NCI-H2107 (cell line): ENCODE data around the gene RSPH6A.

ENCODE experiments used
- DNase-seq: peaks from one replicate; lab custom pipeline; 2025; lab: John Stamatoyannopoulos, UW

Gene RSPH6A

DNA sequence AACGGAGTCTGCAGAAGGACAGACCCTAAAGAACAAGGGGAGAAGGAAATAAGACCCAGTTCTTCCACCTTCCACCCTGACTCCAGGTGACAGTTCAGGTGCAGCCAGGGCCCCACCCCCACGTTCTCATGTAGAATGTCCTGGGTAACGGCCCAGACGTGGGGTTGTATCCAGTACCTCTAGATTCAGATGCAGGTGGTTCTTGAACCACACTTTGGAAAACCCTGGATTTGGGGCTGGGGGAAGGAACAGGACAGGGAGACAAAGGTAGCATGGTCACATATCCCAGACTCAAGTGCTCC lies 35.0 kb downstream of the RSPH6A start:
- DNase-seq = no peak

- DNase-seq = no peak
These were observed 35.6 kb downstream of the RSPH6A start for GRCh38 chr19:45779231-45780145.

DNA sequence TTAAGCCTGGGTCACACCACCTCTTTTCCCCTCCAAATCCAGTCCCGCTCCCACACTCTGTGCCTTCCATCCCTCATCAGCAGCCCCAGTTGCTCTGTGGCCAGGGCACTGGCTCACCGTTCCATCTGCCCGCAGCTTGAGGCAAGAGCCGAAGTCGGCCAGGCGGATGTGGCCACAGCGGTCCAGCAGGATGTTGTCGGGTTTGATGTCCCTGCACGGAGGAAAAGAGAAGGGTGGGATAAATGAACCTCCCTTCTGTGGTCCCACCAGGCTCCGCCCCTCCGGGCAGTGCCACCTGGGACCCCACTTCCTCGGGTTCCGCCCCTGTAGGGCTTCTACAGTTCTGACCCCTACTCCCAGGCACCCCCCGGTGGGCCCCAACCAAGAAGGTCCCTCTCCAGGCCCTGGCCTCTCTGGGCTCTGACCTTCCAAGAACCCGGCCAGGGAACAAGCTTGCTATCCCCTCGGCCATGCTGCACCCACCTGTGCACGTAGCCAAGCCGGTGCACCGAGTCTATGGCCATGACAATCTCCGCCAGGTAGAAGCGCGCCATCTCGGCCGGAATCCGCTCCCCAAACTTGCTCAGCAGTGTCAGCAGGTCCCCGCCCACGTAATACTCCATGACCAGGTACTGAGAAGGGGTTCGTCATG lies 37.0 kb downstream of the RSPH6A start:
- DNase-seq = no peak

- DNase-seq = no peak
These were observed 37.6 kb downstream of the RSPH6A start for GRCh38 chr19:45777395-45777961.

DNA sequence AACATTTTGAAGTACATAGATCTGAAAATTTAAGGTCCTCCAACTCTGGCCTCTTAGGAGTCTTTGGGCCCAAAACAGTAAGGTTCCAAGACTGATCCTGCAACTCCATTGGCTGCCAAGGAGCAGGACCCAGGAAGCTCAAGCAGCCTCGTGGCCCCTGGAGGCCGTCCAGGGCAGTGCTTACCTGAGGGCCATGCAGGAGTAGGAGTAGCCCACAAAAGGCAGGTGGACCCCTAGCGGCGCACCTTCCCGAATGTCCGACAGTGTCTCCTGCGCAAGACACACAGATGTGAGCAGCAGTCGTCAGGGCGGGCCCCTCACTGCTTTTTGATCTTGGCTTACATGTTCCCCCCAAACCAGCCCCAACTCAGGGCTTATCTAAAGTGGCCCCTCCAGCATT lies 40.3 kb downstream of the RSPH6A start:
- no peak for DNase-seq

- no peak for DNase-seq
These were observed 41.7 kb downstream of the RSPH6A start for GRCh38 chr19:45773384-45773783.

DNA sequence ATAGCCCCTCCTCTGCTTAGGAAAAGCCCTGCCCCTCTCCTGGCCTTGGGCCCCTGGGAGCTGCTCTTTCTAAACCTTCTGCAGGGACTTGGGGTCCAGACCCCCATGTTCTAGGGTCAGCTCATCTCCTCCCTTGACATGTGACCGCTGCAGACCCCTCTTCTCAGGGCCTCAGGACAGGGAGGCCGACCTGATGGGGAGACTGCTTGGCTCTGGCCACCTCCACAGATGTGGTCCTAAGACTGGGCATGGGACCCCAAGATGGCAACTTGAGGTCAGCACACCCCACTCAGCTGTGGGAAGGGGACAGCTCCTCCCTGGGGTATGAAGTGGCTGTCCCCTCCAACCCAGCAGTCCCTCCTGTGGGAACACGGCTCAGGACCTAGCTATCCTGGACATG lies 42.2 kb downstream of the RSPH6A start:
- no peak for DNase-seq

DNA sequence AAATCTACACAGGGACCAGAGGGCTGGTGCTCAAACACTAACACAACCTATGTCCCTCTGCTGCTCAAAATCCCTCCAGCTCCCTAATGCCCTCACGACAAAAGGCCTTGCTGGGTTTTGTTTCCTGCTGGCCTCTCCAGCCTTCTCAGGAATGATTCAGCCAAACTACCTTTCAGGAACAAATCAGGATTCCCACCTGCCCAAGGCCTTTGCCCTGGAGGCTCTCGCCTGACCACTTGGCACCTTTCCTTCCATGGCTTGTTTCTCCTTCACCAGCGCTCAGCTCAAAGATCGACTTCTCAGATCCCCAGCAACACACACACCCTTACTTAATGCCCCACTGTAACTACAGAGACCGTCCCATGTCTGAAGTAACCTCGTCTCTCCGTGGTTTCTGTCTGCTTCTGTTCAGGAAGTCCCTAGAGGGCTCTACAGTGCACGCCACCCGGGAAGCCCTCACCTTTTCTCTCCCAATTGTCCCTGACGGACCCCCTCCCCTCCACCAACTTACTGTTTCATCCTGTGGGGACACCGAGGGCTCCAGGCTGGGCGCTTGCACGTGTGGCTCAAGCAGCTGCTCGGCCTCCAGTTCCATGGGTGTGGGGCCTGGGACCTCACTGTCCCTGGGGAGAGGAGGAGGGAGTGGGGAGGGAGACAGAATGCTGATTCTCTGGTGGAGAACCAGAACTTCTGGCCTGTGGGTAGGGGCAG lies 42.8 kb downstream of the RSPH6A start:
- no peak for DNase-seq

DNA sequence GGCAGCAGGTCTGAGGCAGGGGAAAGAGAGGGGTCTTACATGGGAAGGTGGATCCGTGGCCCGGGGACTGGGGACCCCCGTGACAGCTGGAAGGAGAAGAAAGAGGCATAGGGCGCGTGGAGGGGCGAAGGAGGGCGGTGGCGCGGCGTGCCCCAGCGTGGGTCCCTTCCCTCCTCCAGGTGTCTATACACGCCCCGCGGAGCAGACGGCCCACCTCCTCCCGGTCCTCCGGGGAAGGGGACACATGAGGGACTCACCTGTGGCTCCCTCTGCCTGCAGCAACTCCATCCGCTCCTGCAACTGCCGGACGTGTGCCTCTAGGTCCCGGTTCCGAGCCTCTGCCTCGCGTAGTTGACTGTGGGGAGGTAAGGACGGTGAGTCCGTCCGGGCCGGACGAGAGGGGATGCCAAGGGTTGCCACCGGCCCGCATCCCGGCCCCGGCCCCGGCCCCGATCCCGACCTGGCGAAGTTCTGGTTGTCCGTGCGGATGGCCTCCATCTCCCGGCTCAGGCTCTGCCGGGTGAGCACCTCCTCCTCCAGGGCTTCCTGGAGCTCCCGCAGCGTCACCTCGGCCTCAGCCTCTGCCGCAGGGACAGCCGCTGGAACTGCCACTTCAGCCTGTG lies 43.7 kb downstream of the RSPH6A start:
- no peak for DNase-seq

DNA sequence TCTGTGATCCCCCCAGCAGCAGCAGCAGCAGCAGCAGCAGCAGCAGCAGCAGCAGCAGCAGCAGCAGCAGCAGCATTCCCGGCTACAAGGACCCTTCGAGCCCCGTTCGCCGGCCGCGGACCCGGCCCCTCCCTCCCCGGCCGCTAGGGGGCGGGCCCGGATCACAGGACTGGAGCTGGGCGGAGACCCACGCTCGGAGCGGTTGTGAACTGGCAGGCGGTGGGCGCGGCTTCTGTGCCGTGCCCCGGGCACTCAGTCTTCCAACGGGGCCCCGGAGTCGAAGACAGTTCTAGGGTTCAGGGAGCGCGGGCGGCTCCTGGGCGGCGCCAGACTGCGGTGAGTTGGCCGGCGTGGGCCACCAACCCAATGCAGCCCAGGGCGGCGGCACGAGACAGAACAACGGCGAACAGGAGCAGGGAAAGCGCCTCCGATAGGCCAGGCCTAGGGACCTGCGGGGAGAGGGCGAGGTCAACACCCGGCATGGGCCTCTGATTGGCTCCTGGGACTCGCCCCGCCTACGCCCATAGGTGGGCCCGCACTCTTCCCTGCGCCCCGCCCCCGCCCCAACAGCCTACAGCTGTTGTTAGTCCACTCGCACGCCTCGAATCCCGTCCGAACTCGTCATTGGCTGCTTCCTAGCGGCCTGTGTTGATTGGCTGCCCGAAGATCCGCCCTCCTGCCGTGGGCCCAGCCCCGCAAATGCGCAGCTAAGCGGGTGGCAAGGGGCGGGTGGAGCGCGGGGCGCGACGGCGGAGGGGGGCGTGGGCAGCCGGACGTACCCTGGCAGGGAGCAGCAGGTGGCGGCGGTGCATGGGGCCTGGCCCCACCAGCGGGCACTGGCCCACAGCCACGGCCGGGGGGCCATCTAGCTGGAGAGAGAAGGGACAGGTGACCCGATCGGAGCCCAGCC lies 44.7 kb downstream of the RSPH6A start:
- DNase-seq = peak; percentile 89

DNA sequence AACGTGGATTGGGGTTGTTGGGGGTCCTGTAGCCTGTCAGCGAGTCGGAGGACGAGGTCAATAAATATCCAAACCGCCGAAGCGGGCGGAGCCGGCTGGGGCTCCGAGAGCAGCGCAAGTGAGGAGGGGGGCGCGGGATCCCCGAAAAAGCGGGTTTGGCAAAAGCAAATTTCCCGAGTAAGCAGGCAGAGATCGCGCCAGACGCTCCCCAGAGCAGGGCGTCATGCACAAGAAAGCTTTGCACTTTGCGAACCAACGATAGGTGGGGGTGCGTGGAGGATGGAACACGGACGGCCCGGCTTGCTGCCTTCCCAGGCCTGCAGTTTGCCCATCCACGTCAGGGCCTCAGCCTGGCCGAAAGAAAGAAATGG lies 45.3 kb downstream of the RSPH6A start:
- no peak for DNase-seq

DNA sequence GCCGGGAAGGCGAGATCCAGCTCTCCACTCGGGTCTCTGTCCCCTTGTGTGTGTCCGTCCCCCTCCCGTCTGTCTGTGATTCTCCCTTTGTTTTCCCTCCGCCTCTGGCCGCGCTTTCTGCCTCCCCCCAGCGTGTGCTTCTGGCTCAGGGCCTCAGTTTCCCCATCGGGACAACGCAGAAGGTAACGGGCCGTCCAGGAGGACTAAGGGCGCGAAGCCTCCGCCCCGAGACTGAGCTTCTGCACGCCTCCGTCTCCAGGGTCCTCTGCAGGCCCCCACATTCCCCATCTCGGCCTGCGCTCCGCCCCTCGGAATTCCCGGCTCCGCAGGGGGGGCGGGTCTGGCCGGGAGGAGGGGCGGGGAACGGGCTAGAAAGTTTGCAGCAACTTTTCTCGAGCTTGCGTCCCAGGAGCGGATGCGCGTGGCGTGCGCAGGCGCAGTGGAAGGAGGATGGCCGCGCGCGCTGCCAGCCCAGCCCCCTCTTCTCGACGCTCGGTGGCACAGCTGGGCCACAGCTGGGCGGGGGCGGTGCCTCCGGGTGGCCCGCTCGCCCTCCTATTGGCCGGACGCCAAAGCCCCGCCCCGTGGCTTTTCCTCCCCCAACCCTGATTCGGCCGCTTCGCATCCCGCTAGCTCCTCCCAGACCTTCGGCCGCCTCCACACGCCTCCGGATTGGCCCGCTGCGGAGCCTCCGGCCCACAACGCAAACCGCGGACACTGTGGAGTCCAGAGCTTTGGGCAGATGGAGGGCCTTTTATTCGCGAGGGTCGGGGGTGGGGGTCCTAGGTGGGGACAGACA lies 45.9 kb downstream of the RSPH6A start, which contains the start of gene SIX5:
Gene SIX5, minus strand, starts transcription at position 269 of the 799 bp plus-strand sequence. CDS start 408 bp downstream, outside the sequence.
- DNase-seq = peak; percentile 88

GRCh38 chr19:45768655-45768983 lies 46.5 kb downstream of the RSPH6A start:
- DNase-seq = no peak

DNA sequence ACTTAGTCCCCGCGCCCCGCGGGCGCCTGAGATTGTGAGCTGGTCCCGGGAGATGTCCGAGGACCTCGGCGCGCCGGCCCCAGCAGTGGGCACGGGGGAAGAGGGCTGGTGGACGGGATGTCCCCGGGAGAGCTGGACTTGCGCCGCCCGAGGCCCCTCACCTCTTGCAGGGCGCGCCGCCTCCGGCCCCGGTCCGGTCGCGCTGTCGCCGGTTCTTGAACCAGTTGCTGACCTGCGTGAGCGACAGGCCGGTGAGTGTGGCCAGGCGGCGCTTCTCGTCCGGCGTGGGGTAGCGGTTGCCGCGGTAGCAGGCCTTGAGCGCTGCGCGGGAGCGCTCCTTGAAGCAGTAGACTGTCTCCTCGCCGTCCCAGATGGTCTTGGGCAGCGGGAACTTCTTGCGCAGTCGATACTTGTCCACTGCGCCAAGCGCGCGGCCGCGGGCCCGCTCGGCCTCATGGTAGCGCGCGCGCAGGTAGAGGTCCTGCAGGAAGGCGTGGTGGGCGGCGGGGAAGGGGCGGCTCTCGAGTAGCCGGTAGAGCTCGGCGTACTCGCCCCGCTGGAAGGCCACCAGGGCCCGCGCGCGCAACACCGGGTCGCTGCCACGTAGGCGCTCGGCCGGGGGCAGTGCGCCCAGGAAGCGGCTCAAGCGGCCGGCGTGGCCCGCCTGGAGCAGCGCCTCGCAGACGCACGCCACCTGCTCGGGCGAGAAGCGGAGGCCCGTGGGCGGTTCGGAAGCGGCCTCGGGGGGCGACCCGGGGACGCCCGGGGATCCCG lies 47.0 kb downstream of the RSPH6A start:
- no peak for DNase-seq

GRCh38 chr19:45767410-45767880 lies 47.7 kb downstream of the RSPH6A start:
- peak; percentile 80 for DNase-seq

DNA sequence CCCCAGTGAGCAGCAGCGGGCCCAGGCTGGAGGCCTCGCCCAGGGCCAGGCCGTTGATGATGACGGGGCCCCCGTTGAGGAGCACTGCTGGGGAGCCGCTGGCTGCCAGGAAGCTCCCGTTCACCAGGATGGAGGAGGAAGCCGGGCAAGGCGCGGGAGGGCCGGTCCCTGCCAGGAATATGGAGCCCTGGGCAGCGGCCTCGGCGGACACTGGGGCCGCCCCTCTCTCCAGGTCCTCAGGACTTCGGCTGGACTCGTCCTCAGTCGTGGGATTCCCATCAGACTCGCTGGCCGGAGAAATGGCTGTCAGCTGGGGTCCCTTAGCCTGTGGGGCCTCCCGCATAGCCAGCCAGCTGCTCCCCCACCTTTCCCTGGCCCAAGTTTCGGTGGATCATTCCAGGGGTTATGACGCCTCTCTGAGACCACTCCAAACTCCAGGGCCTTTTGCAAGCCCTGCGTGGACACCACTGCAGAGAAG lies 48.2 kb downstream of the RSPH6A start:
- no peak for DNase-seq

GRCh38 chr19:45766296-45766868 lies 48.7 kb downstream of the RSPH6A start:
- DNase-seq = no peak

GRCh38 chr19:45765702-45766295 lies 49.3 kb downstream of the RSPH6A start:
- DNase-seq = no peak
